ENCODE results near the gene FBLN5. TPM values are rescaled to one million over a fixed set of nuclear protein-coding genes. Genes with fewer than 3 reads are reported as not detected.
A peak's percentile ranks its signal among the peaks of the same experiment; 100 is the strongest.

FBLN5 gene
- polyA plus RNA-seq, 1 experiment: 116 TPM

- CTCF ChIA-PET: interaction anchor here (0.7 kb wide), 1 partner anchor 43 kb away, joined by 3 read pairs; no protein-coding TSS in a partner anchor
- H3K27ac ChIP-seq (ENCODE audit: low read depth, low read length): no peak overlapping the region
- no peak overlapping the region for H3K4me3 ChIP-seq (ENCODE audit: low read depth, low read length)
- POLR2A ChIA-PET: no interaction called here
- no peak for DNase-seq (ENCODE audit: low read depth, low spot score)
- H3K27me3 ChIP-seq (ENCODE audit: control insufficient read depth, insufficient read depth, low read length): peaks cover 5% of the 10 kb centered on the region
- H3K9me3 ChIP-seq (ENCODE audit: control insufficient read depth, insufficient read depth, low read length): no peaks in the 10 kb centered on the region
- no peak for TF ChIP-seq CTCF (IDR thresholded peaks at IDR 0.05; ENCODE audit: low read depth, low read length)
These were observed 5.9 kb upstream of the FBLN5 start for GRCh38 chr14:91953170-91953985.

GRCh38 chr14:91946622-91947474, 646 bp downstream of the FBLN5 start:
- TF ChIP-seq CTCF (IDR thresholded peaks at IDR 0.05; ENCODE audit: low read depth, low read length): no peak
- ChIA-PET CTCF (interaction anchor here (1.6 to 3.3 kb wide), 3 partner anchors 50 to 297 kb away, joined by 4 to 51 read pairs (median 8); partner anchors contain the start of gene ATXN3), POLR2A (interaction anchor here (0.5 to 3.7 kb wide), 12 partner anchors 13 to 175 kb away, joined by 3 to 22 read pairs (median 5); partner anchors contain the start of genes CPSF2 and TRIP11)
- Histone ChIP-seq H3K9me3 (ENCODE audit: control insufficient read depth, insufficient read depth, low read length) (no peaks in the 10 kb centered on the region), H3K4me3 (ENCODE audit: low read depth, low read length) (peak overlapping the region; percentile 78), H3K27me3 (ENCODE audit: control insufficient read depth, insufficient read depth, low read length) (no peaks in the 10 kb centered on the region), H3K27ac (ENCODE audit: low read depth, low read length) (peak overlapping the region; percentile 80)
- no peak for DNase-seq (ENCODE audit: low read depth, low spot score)

DNA sequence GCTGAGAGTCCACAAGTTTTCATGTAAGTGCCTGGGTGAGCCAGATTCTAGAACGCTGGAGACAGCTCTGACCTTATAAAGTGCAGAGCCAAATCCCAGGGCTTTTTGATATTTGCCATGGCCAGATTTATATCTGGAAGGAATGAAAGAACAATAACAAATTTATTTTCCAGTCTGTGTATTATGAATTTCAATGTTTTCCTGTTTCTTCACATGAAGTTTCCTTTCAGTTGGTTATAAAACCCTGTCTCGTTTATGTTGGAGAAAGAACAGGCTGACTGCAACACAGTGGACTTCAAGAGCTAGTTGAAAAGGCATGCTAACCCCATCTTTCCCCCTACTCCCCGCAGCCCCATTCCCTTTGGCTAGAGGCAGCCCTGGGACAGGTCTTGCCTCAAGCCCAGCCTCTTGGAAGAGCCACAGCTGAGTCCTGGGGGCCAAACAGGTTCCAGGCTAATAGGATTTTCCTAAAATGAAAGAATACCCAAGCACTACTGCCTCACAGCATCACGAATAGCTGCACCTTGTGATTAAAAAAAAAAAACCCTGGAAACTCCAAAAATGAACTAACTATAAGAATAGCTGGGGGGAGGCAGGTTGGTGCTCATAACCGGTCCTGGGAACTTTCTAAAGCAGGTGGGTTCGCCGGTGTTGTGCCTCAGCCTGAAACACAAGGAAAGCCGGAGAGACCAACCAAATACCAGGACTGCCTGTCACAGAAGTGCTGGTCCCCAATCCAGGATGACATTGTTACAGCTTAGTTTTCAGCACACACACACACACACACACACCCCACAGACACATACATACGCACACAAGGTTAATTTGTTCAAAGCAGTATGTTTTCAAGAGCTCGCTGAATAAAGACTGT, 1.5 kb downstream of the FBLN5 start:
- TF ChIP-seq CTCF (IDR thresholded peaks at IDR 0.05; ENCODE audit: low read depth, low read length): no peak
- DNase-seq (ENCODE audit: low read depth, low spot score): no peak
- Histone ChIP-seq H3K27ac (ENCODE audit: low read depth, low read length) (no peak overlapping the region), H3K4me3 (ENCODE audit: low read depth, low read length) (peak overlapping the region; percentile 78), H3K9me3 (ENCODE audit: control insufficient read depth, insufficient read depth, low read length) (no peaks in the 10 kb centered on the region), H3K27me3 (ENCODE audit: control insufficient read depth, insufficient read depth, low read length) (no peaks in the 10 kb centered on the region)
- ChIA-PET POLR2A (interaction anchor here (0.6 to 3.7 kb wide), 10 partner anchors 13 to 444 kb away, joined by 3 to 22 read pairs (median 6); partner anchors contain the start of gene TRIP11), CTCF (interaction anchor here (1.6 to 3.3 kb wide), 4 partner anchors 51 to 741 kb away, joined by 3 to 51 read pairs (median 6); partner anchors contain the start of gene ATXN3)

- Histone ChIP-seq H3K27me3 (ENCODE audit: control insufficient read depth, insufficient read depth, low read length) (no peaks in the 10 kb centered on the region), H3K4me3 (ENCODE audit: low read depth, low read length) (no peak overlapping the region), H3K9me3 (ENCODE audit: control insufficient read depth, insufficient read depth, low read length) (no peaks in the 10 kb centered on the region), H3K27ac (ENCODE audit: low read depth, low read length) (no peak overlapping the region)
- TF ChIP-seq CTCF (IDR thresholded peaks at IDR 0.05; ENCODE audit: low read depth, low read length): no peak
- POLR2A ChIA-PET: no interaction called here
- CTCF ChIA-PET: interaction anchor here (0.6 to 1.0 kb wide), 2 partner anchors 53 to 54 kb away, joined by 3 read pairs; no protein-coding TSS in a partner anchor
- no peak for DNase-seq (ENCODE audit: low read depth, low spot score)
These were observed 4.5 kb downstream of the FBLN5 start for GRCh38 chr14:91942946-91943345.

All from AG04450 (cell line).